ENCODE measurements around the gene ZNF35. TPM values are rescaled to one million over a fixed set of nuclear protein-coding genes. Genes with fewer than 3 reads are reported as not detected.

The ZNF35 gene
- total and polyA plus RNA-seq, 2 of the 8 experiments (the other 6 are each of a cell fraction or from before 2014, with no cell fraction given), result 2.9 to 20.0 TPM

- TF ChIP-seq, protein P1, sequence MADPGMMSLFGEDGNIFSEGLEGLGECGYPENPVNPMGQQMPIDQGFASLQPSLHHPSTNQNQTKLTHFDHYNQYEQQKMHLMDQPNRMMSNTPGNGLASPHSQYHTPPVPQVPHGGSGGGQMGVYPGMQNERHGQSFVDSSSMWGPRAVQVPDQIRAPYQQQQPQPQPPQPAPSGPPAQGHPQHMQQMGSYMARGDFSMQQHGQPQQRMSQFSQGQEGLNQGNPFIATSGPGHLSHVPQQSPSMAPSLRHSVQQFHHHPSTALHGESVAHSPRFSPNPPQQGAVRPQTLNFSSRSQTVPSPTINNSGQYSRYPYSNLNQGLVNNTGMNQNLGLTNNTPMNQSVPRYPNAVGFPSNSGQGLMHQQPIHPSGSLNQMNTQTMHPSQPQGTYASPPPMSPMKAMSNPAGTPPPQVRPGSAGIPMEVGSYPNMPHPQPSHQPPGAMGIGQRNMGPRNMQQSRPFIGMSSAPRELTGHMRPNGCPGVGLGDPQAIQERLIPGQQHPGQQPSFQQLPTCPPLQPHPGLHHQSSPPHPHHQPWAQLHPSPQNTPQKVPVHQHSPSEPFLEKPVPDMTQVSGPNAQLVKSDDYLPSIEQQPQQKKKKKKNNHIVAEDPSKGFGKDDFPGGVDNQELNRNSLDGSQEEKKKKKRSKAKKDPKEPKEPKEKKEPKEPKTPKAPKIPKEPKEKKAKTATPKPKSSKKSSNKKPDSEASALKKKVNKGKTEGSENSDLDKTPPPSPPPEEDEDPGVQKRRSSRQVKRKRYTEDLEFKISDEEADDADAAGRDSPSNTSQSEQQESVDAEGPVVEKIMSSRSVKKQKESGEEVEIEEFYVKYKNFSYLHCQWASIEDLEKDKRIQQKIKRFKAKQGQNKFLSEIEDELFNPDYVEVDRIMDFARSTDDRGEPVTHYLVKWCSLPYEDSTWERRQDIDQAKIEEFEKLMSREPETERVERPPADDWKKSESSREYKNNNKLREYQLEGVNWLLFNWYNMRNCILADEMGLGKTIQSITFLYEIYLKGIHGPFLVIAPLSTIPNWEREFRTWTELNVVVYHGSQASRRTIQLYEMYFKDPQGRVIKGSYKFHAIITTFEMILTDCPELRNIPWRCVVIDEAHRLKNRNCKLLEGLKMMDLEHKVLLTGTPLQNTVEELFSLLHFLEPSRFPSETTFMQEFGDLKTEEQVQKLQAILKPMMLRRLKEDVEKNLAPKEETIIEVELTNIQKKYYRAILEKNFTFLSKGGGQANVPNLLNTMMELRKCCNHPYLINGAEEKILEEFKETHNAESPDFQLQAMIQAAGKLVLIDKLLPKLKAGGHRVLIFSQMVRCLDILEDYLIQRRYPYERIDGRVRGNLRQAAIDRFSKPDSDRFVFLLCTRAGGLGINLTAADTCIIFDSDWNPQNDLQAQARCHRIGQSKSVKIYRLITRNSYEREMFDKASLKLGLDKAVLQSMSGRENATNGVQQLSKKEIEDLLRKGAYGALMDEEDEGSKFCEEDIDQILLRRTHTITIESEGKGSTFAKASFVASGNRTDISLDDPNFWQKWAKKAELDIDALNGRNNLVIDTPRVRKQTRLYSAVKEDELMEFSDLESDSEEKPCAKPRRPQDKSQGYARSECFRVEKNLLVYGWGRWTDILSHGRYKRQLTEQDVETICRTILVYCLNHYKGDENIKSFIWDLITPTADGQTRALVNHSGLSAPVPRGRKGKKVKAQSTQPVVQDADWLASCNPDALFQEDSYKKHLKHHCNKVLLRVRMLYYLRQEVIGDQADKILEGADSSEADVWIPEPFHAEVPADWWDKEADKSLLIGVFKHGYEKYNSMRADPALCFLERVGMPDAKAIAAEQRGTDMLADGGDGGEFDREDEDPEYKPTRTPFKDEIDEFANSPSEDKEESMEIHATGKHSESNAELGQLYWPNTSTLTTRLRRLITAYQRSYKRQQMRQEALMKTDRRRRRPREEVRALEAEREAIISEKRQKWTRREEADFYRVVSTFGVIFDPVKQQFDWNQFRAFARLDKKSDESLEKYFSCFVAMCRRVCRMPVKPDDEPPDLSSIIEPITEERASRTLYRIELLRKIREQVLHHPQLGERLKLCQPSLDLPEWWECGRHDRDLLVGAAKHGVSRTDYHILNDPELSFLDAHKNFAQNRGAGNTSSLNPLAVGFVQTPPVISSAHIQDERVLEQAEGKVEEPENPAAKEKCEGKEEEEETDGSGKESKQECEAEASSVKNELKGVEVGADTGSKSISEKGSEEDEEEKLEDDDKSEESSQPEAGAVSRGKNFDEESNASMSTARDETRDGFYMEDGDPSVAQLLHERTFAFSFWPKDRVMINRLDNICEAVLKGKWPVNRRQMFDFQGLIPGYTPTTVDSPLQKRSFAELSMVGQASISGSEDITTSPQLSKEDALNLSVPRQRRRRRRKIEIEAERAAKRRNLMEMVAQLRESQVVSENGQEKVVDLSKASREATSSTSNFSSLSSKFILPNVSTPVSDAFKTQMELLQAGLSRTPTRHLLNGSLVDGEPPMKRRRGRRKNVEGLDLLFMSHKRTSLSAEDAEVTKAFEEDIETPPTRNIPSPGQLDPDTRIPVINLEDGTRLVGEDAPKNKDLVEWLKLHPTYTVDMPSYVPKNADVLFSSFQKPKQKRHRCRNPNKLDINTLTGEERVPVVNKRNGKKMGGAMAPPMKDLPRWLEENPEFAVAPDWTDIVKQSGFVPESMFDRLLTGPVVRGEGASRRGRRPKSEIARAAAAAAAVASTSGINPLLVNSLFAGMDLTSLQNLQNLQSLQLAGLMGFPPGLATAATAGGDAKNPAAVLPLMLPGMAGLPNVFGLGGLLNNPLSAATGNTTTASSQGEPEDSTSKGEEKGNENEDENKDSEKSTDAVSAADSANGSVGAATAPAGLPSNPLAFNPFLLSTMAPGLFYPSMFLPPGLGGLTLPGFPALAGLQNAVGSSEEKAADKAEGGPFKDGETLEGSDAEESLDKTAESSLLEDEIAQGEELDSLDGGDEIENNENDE (IDR thresholded peaks at IDR 0.05; ENCODE audit: insufficient replicate concordance, low read length), result no peak
- TF ChIP-seq BCL11A (IDR thresholded peaks at IDR 0.05; ENCODE audit: low read depth in 2 of 2, low read length in 2 of 2), result no peak
Measured at GRCh38 chr3:44612678-44613077, 35.9 kb upstream of the ZNF35 start (continued).

Data from H1 (cell line).